OCI-LY7 (cell line): Measurements from ENCODE around the gene CNOT9.

Experiments
- EZH2phosphoT487 ChIP-seq: fragments of 200-600 bp; sonication (generic); IDR thresholded peaks from 2 replicates; pipeline ENCODE4 v1.6.1; 2018; ENCODE audit warnings: low read depth, borderline replicate concordance, mild to moderate bottlenecking, mixed run types, antibody characterized with exemption, low read length, moderate library complexity, mixed read lengths
- TF ChIP-seq, protein P1 (sequence below): fragments of 200-600 bp; sonication (generic); conservative IDR thresholded peaks from 2 replicates; pipeline ENCODE4 v1.5.1; 2014; ENCODE audit warnings: mild to moderate bottlenecking, antibody characterized with exemption, low read length, moderate library complexity, mixed read lengths

- TF ChIP-seq, protein P1, sequence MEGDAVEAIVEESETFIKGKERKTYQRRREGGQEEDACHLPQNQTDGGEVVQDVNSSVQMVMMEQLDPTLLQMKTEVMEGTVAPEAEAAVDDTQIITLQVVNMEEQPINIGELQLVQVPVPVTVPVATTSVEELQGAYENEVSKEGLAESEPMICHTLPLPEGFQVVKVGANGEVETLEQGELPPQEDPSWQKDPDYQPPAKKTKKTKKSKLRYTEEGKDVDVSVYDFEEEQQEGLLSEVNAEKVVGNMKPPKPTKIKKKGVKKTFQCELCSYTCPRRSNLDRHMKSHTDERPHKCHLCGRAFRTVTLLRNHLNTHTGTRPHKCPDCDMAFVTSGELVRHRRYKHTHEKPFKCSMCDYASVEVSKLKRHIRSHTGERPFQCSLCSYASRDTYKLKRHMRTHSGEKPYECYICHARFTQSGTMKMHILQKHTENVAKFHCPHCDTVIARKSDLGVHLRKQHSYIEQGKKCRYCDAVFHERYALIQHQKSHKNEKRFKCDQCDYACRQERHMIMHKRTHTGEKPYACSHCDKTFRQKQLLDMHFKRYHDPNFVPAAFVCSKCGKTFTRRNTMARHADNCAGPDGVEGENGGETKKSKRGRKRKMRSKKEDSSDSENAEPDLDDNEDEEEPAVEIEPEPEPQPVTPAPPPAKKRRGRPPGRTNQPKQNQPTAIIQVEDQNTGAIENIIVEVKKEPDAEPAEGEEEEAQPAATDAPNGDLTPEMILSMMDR: no peak
- no peak for TF ChIP-seq EZH2phosphoT487
Observed at GRCh38 chr2:218536804-218537494, 31.7 kb upstream of the CNOT9 start.
